PC-3 (cell line): ENCODE measurements around the gene SPIB.

Experiments
- CTCF ChIP-seq: fragments of 300-600 bp; sonication (generic); conservative IDR thresholded peaks from 2 replicates; pipeline ENCODE4 v1.5.1; 2017; ENCODE audit warnings: antibody characterized with exemption, low read depth, mild to moderate bottlenecking, low read length
- EZH2 ChIP-seq: fragments of 300-600 bp; sonication (generic); IDR thresholded peaks from one replicate; pipeline ENCODE4 v1.6.1; 2017; ENCODE audit warnings: antibody characterized with exemption, mild to moderate bottlenecking, low read length; ENCODE audit not compliant: unreplicated experiment
- EZH2phosphoT487 ChIP-seq: fragments of 300-600 bp; sonication (generic); IDR thresholded peaks from 2 replicates; pipeline ENCODE4 v1.6.1; 2018; ENCODE audit warnings: mild to moderate bottlenecking, antibody characterized with exemption, low read length, borderline replicate concordance

DNA sequence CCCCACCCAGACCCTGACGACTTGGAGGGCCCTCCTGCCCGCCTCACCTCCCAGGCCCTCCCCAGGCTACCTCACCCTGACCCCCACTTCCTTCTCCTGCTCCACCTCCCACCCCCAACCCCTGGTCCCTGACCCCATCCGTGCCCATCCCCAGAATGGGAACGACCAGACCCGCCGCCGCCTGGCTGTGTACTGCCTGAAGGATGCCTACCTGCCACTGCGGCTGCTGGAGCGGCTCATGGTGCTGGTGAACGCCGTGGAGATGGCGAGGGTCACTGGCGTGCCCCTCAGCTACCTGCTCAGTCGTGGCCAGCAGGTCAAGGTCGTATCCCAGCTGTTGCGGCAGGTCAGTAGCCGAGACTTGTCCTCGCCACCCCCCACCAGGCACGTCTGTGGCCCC lies 11.9 kb upstream of the SPIB start:
- TF ChIP-seq CTCF (no peak), EZH2phosphoT487 (no peak), EZH2 (no peak)
